ENCODE data around the gene MTERF4. TPM values are rescaled to one million over a fixed set of nuclear protein-coding genes. Genes with fewer than 3 reads are reported as not detected.

Gene MTERF4
- total and polyA plus RNA-seq, 2 of the 4 experiments (the other 2 are of a cell fraction), result 26.6 to 33.3 TPM

GRCh38 chr2:241112592-241112991 is 10.5 kb upstream of the MTERF4 start:
- H2AFZ ChIP-seq (replicated peaks; ENCODE audit: low read length, poor library complexity), result no peak overlapping the region
- DNase-seq (no peak), ATAC-seq (ENCODE audit: low read depth) (no peak)
- in situ Hi-C loops (cut with MboI; ENCODE audit: low sequenced_read_pairs), result no loop called here
- no peak overlapping the region for H3K18ac ChIP-seq (ENCODE audit: low read depth, low read length)
- no peak overlapping the region for H3K9ac ChIP-seq (ENCODE audit: low read depth, low read length)
- peaks cover 6% of the 10 kb centered on the region; the same call in 1 of the 2 replicates for H3K9me1 ChIP-seq (ENCODE audit: insufficient read depth, low read length)
- no peak overlapping the region for H2BK20ac ChIP-seq (ENCODE audit: low read depth, low read length)
- no peak overlapping the region for H3K27ac ChIP-seq (ENCODE audit: insufficient read depth, low read length)
- no peak overlapping the region for H4K91ac ChIP-seq (ENCODE audit: insufficient read depth, low read depth, low read length)
- intact Hi-C loops (cut with micrococcal nuclease), result no loop called here
- no peak overlapping the region for H2AK5ac ChIP-seq (ENCODE audit: low read depth, low read length)
- H3K14ac ChIP-seq (replicated peaks; ENCODE audit: low read depth, low read length), result no peak overlapping the region
- no peak overlapping the region for H4K5ac ChIP-seq (ENCODE audit: low read depth, low read length)
- no peak overlapping the region for H4K8ac ChIP-seq (ENCODE audit: low read depth in 2 of 2, low read length in 2 of 2)
- H3K23ac ChIP-seq (ENCODE audit: low read depth, low read length), result no peak overlapping the region
- H3K4me2 ChIP-seq (ENCODE audit: low read depth, low read length), result no peak overlapping the region
- POLR2A ChIA-PET (ENCODE audit: unreplicated experiment), result no interaction called here
- 100% methylated on average over 2 of the region's 8 CpGs; no CpG with 5 or more reads in 1 of the 2 experiments for WGBS, 2 experiments (ENCODE audit: extremely low coverage in 2 of 2, insufficient read length in 1 of 2)
- no peaks in the 10 kb centered on the region for H3K9me3 ChIP-seq (ENCODE audit: control insufficient read depth, insufficient read depth, low read length)
- BruUV-seq (replicated peaks), result no TSS peak
- no peaks in the 10 kb centered on the region for H3K4me1 ChIP-seq (ENCODE audit: control insufficient read depth, insufficient read depth, low read length)
- H2BK5ac ChIP-seq (ENCODE audit: low read depth, low read length, poor library complexity, severe bottlenecking), result no peak overlapping the region
- no peak overlapping the region for H3K4ac ChIP-seq (ENCODE audit: low read depth, low read length)
- H3K27me3 ChIP-seq (ENCODE audit: control insufficient read depth, insufficient read depth, low read length), result no peaks in the 10 kb centered on the region
- H2BK15ac ChIP-seq (ENCODE audit: low read depth, low read length), result no peak overlapping the region
- dilution Hi-C loops (cut with HindIII; ENCODE audit: low sequenced_read_pairs, unreplicated experiment), result no loop called here
- no peaks in the 10 kb centered on the region for H4K20me1 ChIP-seq (ENCODE audit: insufficient read depth, low read length)
- peak overlapping the region; percentile 3 for H2AK9ac ChIP-seq (replicated peaks; ENCODE audit: low read depth, low read length, poor library complexity)
- H3K4me3 ChIP-seq (ENCODE audit: insufficient read depth, low read depth, low read length), result no peak overlapping the region
- CTCF ChIA-PET, result no interaction called here
- 0 out of 4 replicates have a peak, but pooled peaks cover 0 to 2% of the 10 kb centered on the region in 2 experiments for H3K79me1 ChIP-seq (ENCODE audit: low read depth in 1 of 2, low read length in 2 of 2)
- TF ChIP-seq RCOR1 (IDR thresholded peaks at IDR 0.05; ENCODE audit: insufficient replicate concordance, low read length) (no peak), MAFK (IDR thresholded peaks at IDR 0.05; ENCODE audit: low read depth, low read length) (no peak), RAD21 (IDR thresholded peaks at IDR 0.05; ENCODE audit: low read length) (no peak), CTCF (conservative IDR thresholded peaks at IDR 0.05; ENCODE audit: low read depth, low read length) (no peak), MAZ (IDR thresholded peaks at IDR 0.05; ENCODE audit: borderline replicate concordance, low read depth, low read length) (no peak), MXI1 (IDR thresholded peaks at IDR 0.05; ENCODE audit: borderline replicate concordance, low read depth, low read length) (no peak), RFX5 (IDR thresholded peaks at IDR 0.05; ENCODE audit: low read depth, low read length) (no peak), USF2 (IDR thresholded peaks at IDR 0.05; ENCODE audit: low read depth, low read length) (no peak), FOS (IDR thresholded peaks at IDR 0.05; ENCODE audit: low read depth, low read length) (no peak), POLR2A (IDR thresholded peaks at IDR 0.05; ENCODE audit: low read depth, low read length) (no peak)
- H3K56ac ChIP-seq (ENCODE audit: extremely low read depth, insufficient read depth, low read length), result no peak overlapping the region
- H3K36me3 ChIP-seq (ENCODE audit: control insufficient read depth, insufficient read depth, low read length), result no peaks in the 10 kb centered on the region
- H2BK120ac ChIP-seq (ENCODE audit: low read depth, low read length), result no peak overlapping the region

Measured in IMR-90 (cell line).